GM23338 (cell line): ENCODE results near the gene ANKLE2.

Experiments used
- CTCF ChIP-seq, 2 experiments: fragments of 200-600 bp in 1 of 2; sonication (generic) in 1 of 2; conservative IDR thresholded peaks; 2 replicates each; pipeline versions ENCODE4 v1.5.1 to v1.6.1; 2016 to 2017; ENCODE audit warnings: antibody characterized with exemption in 2 of 2, low read depth in 2 of 2, mild to moderate bottlenecking in 2 of 2, moderate library complexity in 1 of 2
- REST ChIP-seq: IDR thresholded peaks from one replicate; pipeline ENCODE4 v1.6.1; 2018; ENCODE audit warnings: antibody characterized with exemption; ENCODE audit not compliant: unreplicated experiment

- TF ChIP-seq CTCF (conservative IDR thresholded peaks at IDR 0.05; ENCODE audit: low read depth in 2 of 2), result no peak
- no peak for TF ChIP-seq REST
These were observed 54.4 kb downstream of the ANKLE2 start for GRCh38 chr12:132707241-132707640.
